ENCODE results near the gene RAB40C. TPM values are rescaled to one million over a fixed set of nuclear protein-coding genes. Genes with fewer than 3 reads are reported as not detected.

RAB40C gene
- total and polyA plus RNA-seq, 9 of the 15 experiments (the other 6 are each of a cell fraction or from before 2014, with no cell fraction given), result 0.17 to 23.4 (median 8.7) TPM

DNA sequence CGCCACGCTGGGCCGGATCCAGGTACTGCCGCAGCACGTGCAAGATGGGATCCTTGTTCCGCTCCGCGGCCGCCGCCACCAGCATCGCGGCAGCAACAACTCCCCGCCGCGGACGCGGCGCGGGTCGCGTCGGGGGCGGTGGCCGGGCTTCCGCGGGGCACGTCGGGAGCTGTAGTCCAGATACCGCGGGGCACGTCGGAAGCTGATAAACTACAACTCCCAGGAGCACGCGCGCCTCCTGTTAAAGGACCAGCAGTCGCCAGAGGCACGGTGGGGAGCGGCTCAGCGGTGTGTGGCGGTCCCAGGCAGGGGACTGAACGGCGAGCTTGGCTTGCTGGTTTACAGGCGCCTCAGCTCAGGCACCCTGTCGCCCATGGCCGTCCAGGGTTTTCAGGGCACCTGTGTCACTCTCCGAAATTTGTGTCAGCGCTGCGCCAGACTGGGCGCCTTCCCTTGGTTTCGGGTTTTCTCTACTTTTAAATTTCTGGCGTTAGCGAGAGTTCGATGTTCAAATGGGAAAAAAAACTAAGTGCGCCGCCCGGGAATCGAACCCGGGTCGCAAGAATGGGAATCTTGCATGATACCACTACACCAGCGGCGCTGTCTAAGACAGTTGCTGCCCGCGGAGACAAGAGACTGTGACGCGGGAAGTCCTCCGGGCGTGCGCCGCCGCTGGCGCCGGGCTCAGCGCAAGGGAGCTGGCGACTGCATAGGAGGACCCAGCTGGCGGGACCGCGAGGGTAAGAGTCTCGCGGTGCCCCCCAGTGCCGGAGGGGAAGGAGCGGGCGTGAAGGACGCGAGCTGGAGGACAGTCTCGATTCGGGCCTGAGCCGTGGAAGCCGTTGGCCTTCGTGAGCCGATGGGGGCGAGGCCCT is 46.6 kb downstream of the RAB40C start, which contains the start of gene METTL26 (continued):
- TF ChIP-seq, protein P1, sequence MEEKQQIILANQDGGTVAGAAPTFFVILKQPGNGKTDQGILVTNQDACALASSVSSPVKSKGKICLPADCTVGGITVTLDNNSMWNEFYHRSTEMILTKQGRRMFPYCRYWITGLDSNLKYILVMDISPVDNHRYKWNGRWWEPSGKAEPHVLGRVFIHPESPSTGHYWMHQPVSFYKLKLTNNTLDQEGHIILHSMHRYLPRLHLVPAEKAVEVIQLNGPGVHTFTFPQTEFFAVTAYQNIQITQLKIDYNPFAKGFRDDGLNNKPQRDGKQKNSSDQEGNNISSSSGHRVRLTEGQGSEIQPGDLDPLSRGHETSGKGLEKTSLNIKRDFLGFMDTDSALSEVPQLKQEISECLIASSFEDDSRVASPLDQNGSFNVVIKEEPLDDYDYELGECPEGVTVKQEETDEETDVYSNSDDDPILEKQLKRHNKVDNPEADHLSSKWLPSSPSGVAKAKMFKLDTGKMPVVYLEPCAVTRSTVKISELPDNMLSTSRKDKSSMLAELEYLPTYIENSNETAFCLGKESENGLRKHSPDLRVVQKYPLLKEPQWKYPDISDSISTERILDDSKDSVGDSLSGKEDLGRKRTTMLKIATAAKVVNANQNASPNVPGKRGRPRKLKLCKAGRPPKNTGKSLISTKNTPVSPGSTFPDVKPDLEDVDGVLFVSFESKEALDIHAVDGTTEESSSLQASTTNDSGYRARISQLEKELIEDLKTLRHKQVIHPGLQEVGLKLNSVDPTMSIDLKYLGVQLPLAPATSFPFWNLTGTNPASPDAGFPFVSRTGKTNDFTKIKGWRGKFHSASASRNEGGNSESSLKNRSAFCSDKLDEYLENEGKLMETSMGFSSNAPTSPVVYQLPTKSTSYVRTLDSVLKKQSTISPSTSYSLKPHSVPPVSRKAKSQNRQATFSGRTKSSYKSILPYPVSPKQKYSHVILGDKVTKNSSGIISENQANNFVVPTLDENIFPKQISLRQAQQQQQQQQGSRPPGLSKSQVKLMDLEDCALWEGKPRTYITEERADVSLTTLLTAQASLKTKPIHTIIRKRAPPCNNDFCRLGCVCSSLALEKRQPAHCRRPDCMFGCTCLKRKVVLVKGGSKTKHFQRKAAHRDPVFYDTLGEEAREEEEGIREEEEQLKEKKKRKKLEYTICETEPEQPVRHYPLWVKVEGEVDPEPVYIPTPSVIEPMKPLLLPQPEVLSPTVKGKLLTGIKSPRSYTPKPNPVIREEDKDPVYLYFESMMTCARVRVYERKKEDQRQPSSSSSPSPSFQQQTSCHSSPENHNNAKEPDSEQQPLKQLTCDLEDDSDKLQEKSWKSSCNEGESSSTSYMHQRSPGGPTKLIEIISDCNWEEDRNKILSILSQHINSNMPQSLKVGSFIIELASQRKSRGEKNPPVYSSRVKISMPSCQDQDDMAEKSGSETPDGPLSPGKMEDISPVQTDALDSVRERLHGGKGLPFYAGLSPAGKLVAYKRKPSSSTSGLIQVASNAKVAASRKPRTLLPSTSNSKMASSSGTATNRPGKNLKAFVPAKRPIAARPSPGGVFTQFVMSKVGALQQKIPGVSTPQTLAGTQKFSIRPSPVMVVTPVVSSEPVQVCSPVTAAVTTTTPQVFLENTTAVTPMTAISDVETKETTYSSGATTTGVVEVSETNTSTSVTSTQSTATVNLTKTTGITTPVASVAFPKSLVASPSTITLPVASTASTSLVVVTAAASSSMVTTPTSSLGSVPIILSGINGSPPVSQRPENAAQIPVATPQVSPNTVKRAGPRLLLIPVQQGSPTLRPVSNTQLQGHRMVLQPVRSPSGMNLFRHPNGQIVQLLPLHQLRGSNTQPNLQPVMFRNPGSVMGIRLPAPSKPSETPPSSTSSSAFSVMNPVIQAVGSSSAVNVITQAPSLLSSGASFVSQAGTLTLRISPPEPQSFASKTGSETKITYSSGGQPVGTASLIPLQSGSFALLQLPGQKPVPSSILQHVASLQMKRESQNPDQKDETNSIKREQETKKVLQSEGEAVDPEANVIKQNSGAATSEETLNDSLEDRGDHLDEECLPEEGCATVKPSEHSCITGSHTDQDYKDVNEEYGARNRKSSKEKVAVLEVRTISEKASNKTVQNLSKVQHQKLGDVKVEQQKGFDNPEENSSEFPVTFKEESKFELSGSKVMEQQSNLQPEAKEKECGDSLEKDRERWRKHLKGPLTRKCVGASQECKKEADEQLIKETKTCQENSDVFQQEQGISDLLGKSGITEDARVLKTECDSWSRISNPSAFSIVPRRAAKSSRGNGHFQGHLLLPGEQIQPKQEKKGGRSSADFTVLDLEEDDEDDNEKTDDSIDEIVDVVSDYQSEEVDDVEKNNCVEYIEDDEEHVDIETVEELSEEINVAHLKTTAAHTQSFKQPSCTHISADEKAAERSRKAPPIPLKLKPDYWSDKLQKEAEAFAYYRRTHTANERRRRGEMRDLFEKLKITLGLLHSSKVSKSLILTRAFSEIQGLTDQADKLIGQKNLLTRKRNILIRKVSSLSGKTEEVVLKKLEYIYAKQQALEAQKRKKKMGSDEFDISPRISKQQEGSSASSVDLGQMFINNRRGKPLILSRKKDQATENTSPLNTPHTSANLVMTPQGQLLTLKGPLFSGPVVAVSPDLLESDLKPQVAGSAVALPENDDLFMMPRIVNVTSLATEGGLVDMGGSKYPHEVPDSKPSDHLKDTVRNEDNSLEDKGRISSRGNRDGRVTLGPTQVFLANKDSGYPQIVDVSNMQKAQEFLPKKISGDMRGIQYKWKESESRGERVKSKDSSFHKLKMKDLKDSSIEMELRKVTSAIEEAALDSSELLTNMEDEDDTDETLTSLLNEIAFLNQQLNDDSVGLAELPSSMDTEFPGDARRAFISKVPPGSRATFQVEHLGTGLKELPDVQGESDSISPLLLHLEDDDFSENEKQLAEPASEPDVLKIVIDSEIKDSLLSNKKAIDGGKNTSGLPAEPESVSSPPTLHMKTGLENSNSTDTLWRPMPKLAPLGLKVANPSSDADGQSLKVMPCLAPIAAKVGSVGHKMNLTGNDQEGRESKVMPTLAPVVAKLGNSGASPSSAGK (IDR thresholded peaks at IDR 0.05), result no peak
- TF ChIP-seq CBX5 (IDR thresholded peaks at IDR 0.05; ENCODE audit: borderline replicate concordance, low read depth) (no peak), SOX6 (IDR thresholded peaks at IDR 0.05) (peak; percentile 66), PURB (CRISPR knock-in tag; IDR thresholded peaks at IDR 0.05; ENCODE audit: low read depth) (no peak), NR2C2 (CRISPR knock-in tag; IDR thresholded peaks at IDR 0.05) (peak; percentile 87), NR2C2 (tag; IDR thresholded peaks at IDR 0.05) (peak; percentile 97), DNMT1 (IDR thresholded peaks at IDR 0.05) (no peak), POLR2G (IDR thresholded peaks at IDR 0.05; ENCODE audit: low read depth, low read length) (peak; percentile 90), ZNF76 (CRISPR knock-in tag; IDR thresholded peaks at IDR 0.05; ENCODE audit: borderline replicate concordance) (peak; percentile 71; the same call in 1 of the 2 replicates), ZNF444 (CRISPR knock-in tag; IDR thresholded peaks at IDR 0.05) (no peak), BHLHE40 (IDR thresholded peaks at IDR 0.05; ENCODE audit: low read length) (peak; percentile 99), COPS2 (conservative IDR thresholded peaks at IDR 0.05) (no peak), ZNF589 (CRISPR knock-in tag; IDR thresholded peaks at IDR 0.05; ENCODE audit: low read depth) (peak; percentile 83), STAT5A (IDR thresholded peaks at IDR 0.05; ENCODE audit: borderline replicate concordance, low read length) (no peak), HIVEP1 (CRISPR knock-in tag; IDR thresholded peaks at IDR 0.05) (no peak)
- TF ChIP-seq, protein P2, sequence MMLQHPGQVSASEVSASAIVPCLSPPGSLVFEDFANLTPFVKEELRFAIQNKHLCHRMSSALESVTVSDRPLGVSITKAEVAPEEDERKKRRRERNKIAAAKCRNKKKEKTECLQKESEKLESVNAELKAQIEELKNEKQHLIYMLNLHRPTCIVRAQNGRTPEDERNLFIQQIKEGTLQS (IDR thresholded peaks at IDR 0.05), result no peak
- TF ChIP-seq, protein P2 (CRISPR knock-in tag; conservative IDR thresholded peaks at IDR 0.05), result peak; percentile 89
